ENCODE results near the gene TMEM37. TPM values are rescaled to one million over a fixed set of nuclear protein-coding genes. Genes with fewer than 3 reads are reported as not detected.

Gene TMEM37
- total and polyA plus RNA-seq, 2 of the 13 experiments (the other 11 are each of a cell fraction or from before 2014, with no cell fraction given): 37.7 to 115 TPM

DNA sequence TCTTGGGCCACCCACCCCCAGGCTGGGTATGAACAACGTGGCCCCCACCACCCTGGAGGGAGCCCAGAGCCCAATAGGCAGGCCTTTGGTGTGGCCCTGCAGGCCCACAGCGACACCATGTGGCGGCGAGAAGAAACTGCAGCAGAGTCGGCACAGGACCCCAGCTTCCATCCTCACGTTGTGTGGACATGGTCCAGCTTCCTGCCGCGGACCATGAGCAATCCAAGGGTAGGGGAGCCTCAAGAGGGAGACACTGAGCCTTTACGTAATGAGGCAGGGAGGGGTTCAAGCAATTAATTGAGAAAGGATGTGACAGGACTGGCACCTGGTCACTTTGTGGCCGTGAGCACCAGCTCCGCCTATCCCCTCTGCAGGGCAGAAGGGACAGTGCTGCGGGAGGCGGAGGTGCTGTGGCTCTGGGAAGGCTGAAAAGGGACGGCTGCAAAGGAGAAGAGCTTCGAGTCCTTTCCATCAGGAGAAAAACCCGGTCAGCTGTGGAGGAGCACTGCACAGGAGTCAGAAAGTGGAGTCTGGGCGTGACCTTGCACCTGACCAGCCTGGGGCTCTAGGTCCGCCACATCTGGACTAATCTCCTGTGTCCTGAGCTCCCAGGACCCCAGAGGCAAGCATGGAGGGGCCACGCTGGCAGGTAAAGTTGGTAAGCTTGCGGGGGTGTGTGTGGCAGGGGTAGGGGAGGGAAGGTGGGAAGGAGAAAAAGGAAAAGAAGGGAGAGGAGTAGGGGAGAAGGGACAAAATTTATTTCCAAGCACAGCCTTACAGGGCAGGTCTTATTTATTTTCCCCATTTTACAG, 44.9 kb downstream of the TMEM37 start (continued):
- TF ChIP-seq TERF1 (CRISPR knock-in tag; IDR thresholded peaks at IDR 0.05) (no peak), ZBTB8A (CRISPR knock-in tag; IDR thresholded peaks at IDR 0.05; ENCODE audit: borderline replicate concordance, low read depth) (no peak), AHR (CRISPR knock-in tag; IDR thresholded peaks at IDR 0.05) (0 out of 2 replicates have a peak, but pooled peaks have one; percentile 69), HINFP (CRISPR knock-in tag; IDR thresholded peaks at IDR 0.05; ENCODE audit: low read depth) (peak; percentile 99), ZNF792 (CRISPR knock-in tag; IDR thresholded peaks at IDR 0.05) (no peak; the same call in 1 of the 2 replicates), PAX8 (CRISPR knock-in tag; IDR thresholded peaks at IDR 0.05; ENCODE audit: borderline replicate concordance) (no peak), ZNF704 (CRISPR knock-in tag; IDR thresholded peaks at IDR 0.05; ENCODE audit: borderline replicate concordance) (no peak), MED8 (CRISPR knock-in tag; IDR thresholded peaks at IDR 0.05; ENCODE audit: insufficient replicate concordance) (no peak), ZSCAN9 (CRISPR knock-in tag; IDR thresholded peaks at IDR 0.05; ENCODE audit: borderline replicate concordance) (peak; percentile 27; the same call in 1 of the 2 replicates), CENPBD1 (CRISPR knock-in tag; IDR thresholded peaks at IDR 0.05; ENCODE audit: borderline replicate concordance, low read depth) (no peak), ZNF296 (CRISPR knock-in tag; conservative IDR thresholded peaks at IDR 0.05) (no peak), ZNF34 (CRISPR knock-in tag; IDR thresholded peaks at IDR 0.05; ENCODE audit: borderline replicate concordance) (no peak), POGZ (CRISPR knock-in tag; IDR thresholded peaks at IDR 0.05) (no peak; the same call in 1 of the 2 replicates)
- TF ChIP-seq, protein P1, sequence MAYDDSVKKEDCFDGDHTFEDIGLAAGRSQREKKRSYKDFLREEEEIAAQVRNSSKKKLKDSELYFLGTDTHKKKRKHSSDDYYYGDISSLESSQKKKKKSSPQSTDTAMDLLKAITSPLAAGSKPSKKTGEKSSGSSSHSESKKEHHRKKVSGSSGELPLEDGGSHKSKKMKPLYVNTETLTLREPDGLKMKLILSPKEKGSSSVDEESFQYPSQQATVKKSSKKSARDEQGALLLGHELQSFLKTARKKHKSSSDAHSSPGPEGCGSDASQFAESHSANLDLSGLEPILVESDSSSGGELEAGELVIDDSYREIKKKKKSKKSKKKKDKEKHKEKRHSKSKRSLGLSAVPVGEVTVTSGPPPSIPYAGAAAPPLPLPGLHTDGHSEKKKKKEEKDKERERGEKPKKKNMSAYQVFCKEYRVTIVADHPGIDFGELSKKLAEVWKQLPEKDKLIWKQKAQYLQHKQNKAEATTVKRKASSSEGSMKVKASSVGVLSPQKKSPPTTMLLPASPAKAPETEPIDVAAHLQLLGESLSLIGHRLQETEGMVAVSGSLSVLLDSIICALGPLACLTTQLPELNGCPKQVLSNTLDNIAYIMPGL (CRISPR knock-in tag; IDR thresholded peaks at IDR 0.05; ENCODE audit: borderline replicate concordance in 1 of 2, low read depth in 1 of 2): peak; percentile 78 to 92
- TF ChIP-seq, protein P2, sequence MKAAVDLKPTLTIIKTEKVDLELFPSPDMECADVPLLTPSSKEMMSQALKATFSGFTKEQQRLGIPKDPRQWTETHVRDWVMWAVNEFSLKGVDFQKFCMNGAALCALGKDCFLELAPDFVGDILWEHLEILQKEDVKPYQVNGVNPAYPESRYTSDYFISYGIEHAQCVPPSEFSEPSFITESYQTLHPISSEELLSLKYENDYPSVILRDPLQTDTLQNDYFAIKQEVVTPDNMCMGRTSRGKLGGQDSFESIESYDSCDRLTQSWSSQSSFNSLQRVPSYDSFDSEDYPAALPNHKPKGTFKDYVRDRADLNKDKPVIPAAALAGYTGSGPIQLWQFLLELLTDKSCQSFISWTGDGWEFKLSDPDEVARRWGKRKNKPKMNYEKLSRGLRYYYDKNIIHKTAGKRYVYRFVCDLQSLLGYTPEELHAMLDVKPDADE (CRISPR knock-in tag; IDR thresholded peaks at IDR 0.05): no peak

Data from HepG2 (cell line).